ENCODE results near the gene LARGE1. TPM values are rescaled to one million over a fixed set of nuclear protein-coding genes. Genes with fewer than 3 reads are reported as not detected.

LARGE1 gene
- total and polyA plus RNA-seq, 9 of the 15 experiments (the other 6 are each of a cell fraction or from before 2014, with no cell fraction given): 0.01 to 0.66 (median 0.14) TPM; not detected in 2

DNA sequence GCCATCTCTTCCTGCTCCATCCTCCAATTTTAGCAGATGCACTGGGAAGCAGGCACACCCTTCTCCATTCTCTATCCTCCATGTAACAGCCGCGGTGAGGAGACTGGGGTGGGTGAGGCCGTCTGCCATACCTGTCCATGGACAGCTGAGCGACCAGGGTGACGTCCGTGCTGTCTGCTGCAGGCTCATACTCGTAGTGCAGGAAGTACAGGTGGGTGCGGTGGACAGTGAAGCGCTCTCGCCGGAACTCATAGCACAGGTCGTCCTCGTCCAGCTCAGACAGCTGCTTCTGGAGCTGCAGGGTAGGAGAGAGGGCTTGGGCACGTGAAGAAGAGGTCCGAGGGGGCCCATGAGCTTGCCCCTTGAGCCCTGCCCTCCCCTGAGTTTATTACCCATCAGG, 604.3 kb downstream of the LARGE1 start:
- H4K20me1 ChIP-seq (replicated peaks; ENCODE audit: control insufficient read depth, insufficient read depth, low read length): no peaks in the 10 kb centered on the region
- no peak overlapping the region for H3K27ac ChIP-seq (ENCODE audit: extremely low read depth, low read depth, low read length)
- in situ Hi-C loops (cut with MboI) (no loop called here), intact Hi-C loops (cut with micrococcal nuclease) (no loop called here)
- H3K9ac ChIP-seq (ENCODE audit: insufficient read depth in 1 of 2, low read depth in 2 of 2, low read length in 2 of 2): no peak overlapping the region
- no peak overlapping the region for H2AFZ ChIP-seq (ENCODE audit: low read depth, low read length)
- H3K4me1 ChIP-seq (replicated peaks in 1 of 2; ENCODE audit: control insufficient read depth in 2 of 2, insufficient read depth in 2 of 2, low read length in 2 of 2): no peaks in the 10 kb centered on the region
- CTCF ChIA-PET (ENCODE audit: low intra/inter-chr PET ratio): no interaction called here
- H3K27me3 ChIP-seq (ENCODE audit: control insufficient read depth in 2 of 2, insufficient read depth in 2 of 2, low read length in 2 of 2): no peaks in the 10 kb centered on the region
- no TSS peak for BruUV-seq (replicated peaks)
- DNase-seq (ENCODE audit: extremely low read depth in 1 of 4, low spot score in 3 of 4): no peak
- TF ChIP-seq LCOR (CRISPR knock-in tag; IDR thresholded peaks at IDR 0.05): no peak
- ATAC-seq: no peak
- no peaks in the 10 kb centered on the region for H3K9me1 ChIP-seq (ENCODE audit: control insufficient read depth, insufficient read depth, low read length)
- POLR2A ChIA-PET: interaction anchor here (0.6 to 1.4 kb wide), 2 partner anchors 9 to 634 kb away, joined by 3 to 4 read pairs; no protein-coding TSS in a partner anchor
- no peaks in the 10 kb centered on the region for H3K9me3 ChIP-seq (replicated peaks; ENCODE audit: control insufficient read depth, insufficient read depth, low read depth, low read length)
- H3K4me3 ChIP-seq: no peak overlapping the region
- no peak overlapping the region for H3K4me2 ChIP-seq (ENCODE audit: insufficient read depth, low read length)
- WGBS (ENCODE audit: insufficient coverage, low coverage, missing lambda C conversion rate): 0% methylated on average over 7 of the region's 15 CpGs
- no peaks in the 10 kb centered on the region for H3K36me3 ChIP-seq (ENCODE audit: control insufficient read depth, insufficient read depth, low read length)
- no peaks in the 10 kb centered on the region for H3K79me2 ChIP-seq (ENCODE audit: control insufficient read depth, insufficient read depth, low read length)
- FAIRE-seq: no peak

DNA sequence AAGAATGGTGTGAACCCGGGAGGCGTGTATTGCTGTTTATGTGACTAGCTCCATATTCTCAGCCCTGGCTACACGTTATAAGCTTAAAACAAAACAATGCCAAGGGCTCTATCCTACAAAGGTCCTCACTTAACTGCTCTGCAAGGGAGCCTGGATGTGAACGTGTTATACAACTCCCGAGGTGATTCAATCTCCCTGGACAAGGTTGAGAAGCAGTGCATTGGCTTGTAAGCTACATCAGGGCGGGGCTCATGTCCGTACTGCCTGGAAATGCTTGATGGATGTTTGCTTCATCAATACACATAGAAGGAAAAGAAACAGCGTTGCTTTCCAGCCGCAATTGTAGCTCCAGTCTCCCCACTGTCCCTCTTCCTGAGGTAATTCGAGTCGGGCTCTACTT, 605.2 kb downstream of the LARGE1 start:
- no TSS peak for BruUV-seq (replicated peaks)
- in situ Hi-C loops (cut with MboI): no loop called here
- Histone ChIP-seq H3K36me3 (ENCODE audit: control insufficient read depth, insufficient read depth, low read length) (no peaks in the 10 kb centered on the region), H3K4me2 (ENCODE audit: insufficient read depth, low read length) (no peak overlapping the region), H3K4me1 (replicated peaks in 1 of 2; ENCODE audit: control insufficient read depth in 2 of 2, insufficient read depth in 2 of 2, low read length in 2 of 2) (no peaks in the 10 kb centered on the region), H3K27me3 (ENCODE audit: control insufficient read depth in 2 of 2, insufficient read depth in 2 of 2, low read length in 2 of 2) (no peaks in the 10 kb centered on the region), H3K9me3 (replicated peaks; ENCODE audit: control insufficient read depth, insufficient read depth, low read depth, low read length) (no peaks in the 10 kb centered on the region), H2AFZ (ENCODE audit: low read depth, low read length) (no peak overlapping the region), H3K27ac (ENCODE audit: extremely low read depth, low read depth, low read length) (no peak overlapping the region), H4K20me1 (replicated peaks; ENCODE audit: control insufficient read depth, insufficient read depth, low read length) (no peaks in the 10 kb centered on the region), H3K4me3 (no peak overlapping the region), H3K9me1 (ENCODE audit: control insufficient read depth, insufficient read depth, low read length) (no peaks in the 10 kb centered on the region), H3K9ac (ENCODE audit: insufficient read depth in 1 of 2, low read depth in 2 of 2, low read length in 2 of 2) (no peak overlapping the region), H3K79me2 (ENCODE audit: control insufficient read depth, insufficient read depth, low read length) (no peaks in the 10 kb centered on the region)
- ChIA-PET CTCF (ENCODE audit: low intra/inter-chr PET ratio) (no interaction called here), POLR2A (interaction anchor here (0.6 to 1.4 kb wide), 3 partner anchors 8 to 635 kb away, joined by 3 to 4 read pairs (median 4); no protein-coding TSS in a partner anchor)
- WGBS (ENCODE audit: insufficient coverage, low coverage, missing lambda C conversion rate): 2% methylated on average over 8 of the region's 11 CpGs
- TF ChIP-seq PTRF (tag; IDR thresholded peaks at IDR 0.05) (no peak), ZBTB33 (CRISPR knock-in tag; IDR thresholded peaks at IDR 0.05) (no peak), NFRKB (IDR thresholded peaks at IDR 0.05; ENCODE audit: low read depth) (no peak), ZNF140 (CRISPR knock-in tag; IDR thresholded peaks at IDR 0.05) (no peak), ZNF23 (CRISPR knock-in tag; IDR thresholded peaks at IDR 0.05) (no peak), AFF4 (CRISPR knock-in tag; IDR thresholded peaks at IDR 0.05) (no peak), ESRRA (IDR thresholded peaks at IDR 0.05; ENCODE audit: borderline replicate concordance, low read depth) (no peak), JUNB (CRISPR knock-in tag; conservative IDR thresholded peaks at IDR 0.05) (no peak)
- ATAC-seq: no peak
- no peak for DNase-seq (ENCODE audit: extremely low read depth in 1 of 4, low spot score in 3 of 4)
- FAIRE-seq: no peak
- intact Hi-C loops (cut with micrococcal nuclease): no loop called here

Measured in K562 (cell line).